Muscle of arm (tissue), 14 donors: ENCODE measurements around the gene TGDS. TPM values are rescaled to one million over a fixed set of nuclear protein-coding genes. Genes with fewer than 3 reads are reported as not detected.
"Not testable (repeated sequence)": the region's sequence is repeated elsewhere in the genome, so short reads cannot be mapped to it uniquely, and the experiment has no call there.

ENCODE experiments used
- DNase-seq: peaks from one replicate; pipeline ENCODE4 v3.0.0-alpha.2; 2013
- long read RNA-seq, 11 donors: transcript quantifications; one replicate each; lab custom pipeline, GENCODE V29; 2026
- polyA plus RNA-seq, 12 donors: library from polyadenylated mRNA; unstranded; fragments of 120-200 nt; gene quantifications; one replicate each; pipeline ENCODE4 v1.2.1, GENCODE V29; 2013; ENCODE audit not compliant: insufficient read length in 12 of 12

Gene TGDS
- polyA plus RNA-seq, result 10 to 100 TPM in 9 of 12 donors, 1 to 10 TPM in 2, not detected in 1; 8.4 to 13.9 (median 11.2) TPM
- long read RNA-seq, donor 1, partial matches to known transcripts, result 0 of 3 reads
- long read RNA-seq, donor 1, other reads (novel, unspliced or antisense), result 0 of 3 reads
- long read RNA-seq, donor 2, transcript TGDS-201 (12 exons, 1,905 nt), result major isoform, 6 of 6 reads
- long read RNA-seq, donor 2, partial matches to known transcripts, result 0 of 6 reads
- long read RNA-seq, donor 2, other reads (novel, unspliced or antisense), result 0 of 6 reads
- long read RNA-seq, donor 3, result 0 reads
- long read RNA-seq, donor 4, result 0 reads
- long read RNA-seq, donor 5, partial matches to known transcripts, result 0 of 1 reads
- long read RNA-seq, donor 5, other reads (novel, unspliced or antisense), result 0 of 1 reads
- long read RNA-seq, donor 6, partial matches to known transcripts, result 0 of 1 reads
- long read RNA-seq, donor 6, other reads (novel, unspliced or antisense), result 0 of 1 reads
- long read RNA-seq, donor 7, partial matches to known transcripts, result 0 of 2 reads
- long read RNA-seq, donor 7, other reads (novel, unspliced or antisense), result 0 of 2 reads
- long read RNA-seq, donor 8, transcript TGDS-201 (12 exons, 1,905 nt), result major isoform, 7 of 7 reads
- long read RNA-seq, donor 8, partial matches to known transcripts, result 0 of 7 reads
- long read RNA-seq, donor 8, other reads (novel, unspliced or antisense), result 0 of 7 reads
- long read RNA-seq, donor 9, partial matches to known transcripts, result 0 of 1 reads
- long read RNA-seq, donor 9, other reads (novel, unspliced or antisense), result 0 of 1 reads
- long read RNA-seq, donor 10, partial matches to known transcripts, result 0 of 2 reads
- long read RNA-seq, donor 10, other reads (novel, unspliced or antisense), result 0 of 2 reads
- long read RNA-seq, donor 11, partial matches to known transcripts, result 5 of 8 reads
- long read RNA-seq, donor 11, other reads (novel, unspliced or antisense), result 0 of 8 reads

GRCh38 chr13:94595950-94596574 lies at the start of gene TGDS:
TSS of gene TGDS (minus strand) at chr13:94596152. CDS start at chr13:94596136, 16 bp downstream.
- DNase-seq, result peak; percentile 93

GRCh38 chr13:94641409-94641941 lies 45.5 kb upstream of the TGDS start:
- peak; percentile 51 for DNase-seq

GRCh38 chr13:94640721-94641120 lies 44.8 kb upstream of the TGDS start:
- no peak for DNase-seq

DNA sequence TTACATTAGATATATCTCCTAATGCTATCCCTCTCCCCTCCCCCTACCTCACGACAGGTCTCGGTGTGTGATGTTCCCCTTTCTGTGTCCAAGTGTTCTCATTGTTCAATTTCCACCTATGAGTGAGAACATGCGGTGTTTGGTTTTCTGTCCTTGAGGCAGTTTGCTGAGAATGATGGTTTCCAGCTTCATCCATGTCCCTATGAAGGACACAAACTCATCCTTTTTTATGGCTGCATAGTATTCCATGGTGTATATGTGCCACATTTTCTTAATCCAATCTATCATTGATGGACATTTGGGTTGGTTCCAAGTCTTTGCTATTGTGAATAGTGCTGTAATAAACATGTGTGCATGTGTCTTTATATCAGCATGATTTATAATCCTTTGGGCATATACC lies 41.7 kb upstream of the TGDS start:
- DNase-seq, result not testable (repeated sequence)

DNA sequence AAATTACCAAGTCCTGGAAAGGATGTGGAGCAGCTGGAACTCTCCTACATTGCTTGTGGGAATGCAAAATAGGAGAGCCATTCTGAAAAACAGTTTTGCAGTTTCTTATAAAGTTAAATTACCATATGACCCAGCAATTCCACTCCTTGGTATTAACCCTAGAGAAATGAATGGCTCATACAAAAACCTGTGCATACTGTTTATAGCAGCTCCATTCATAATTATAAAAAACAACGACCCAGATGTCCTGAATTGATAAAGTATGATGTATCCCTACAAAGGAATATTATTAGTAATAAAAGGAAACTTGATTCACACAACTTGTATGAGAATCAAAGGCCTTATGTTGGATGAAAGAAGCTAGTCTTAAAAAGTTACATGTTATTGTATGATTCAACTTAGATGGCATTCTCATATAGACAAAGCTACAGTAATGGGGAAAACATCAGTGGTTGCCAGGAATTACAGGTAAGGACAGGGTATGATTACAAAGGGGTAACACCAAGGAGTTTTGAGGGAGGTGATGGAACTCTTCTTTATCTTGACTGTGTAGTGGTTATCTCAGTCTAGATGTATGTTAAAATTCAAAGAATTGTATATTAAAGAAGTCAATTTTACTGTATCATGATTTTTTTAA lies 41.1 kb upstream of the TGDS start:
- no peak for DNase-seq

DNA sequence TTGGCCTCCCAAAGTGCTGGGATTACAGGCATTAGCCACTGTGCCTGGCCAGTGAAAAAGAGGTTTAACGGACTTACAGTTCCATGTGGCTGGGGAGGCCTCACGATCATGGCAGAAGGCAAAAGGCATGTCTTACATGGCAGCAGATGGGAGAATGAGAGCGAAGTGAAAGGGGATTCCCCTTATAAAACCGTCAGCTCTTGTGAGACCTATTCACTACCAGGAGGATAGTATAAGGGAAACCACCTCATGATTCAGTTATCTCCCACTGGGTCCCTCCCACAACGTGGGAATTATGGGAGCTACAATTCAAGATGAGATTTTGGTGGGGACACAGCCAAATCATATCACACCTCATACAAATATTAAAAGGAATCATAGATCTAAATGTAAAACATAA lies 40.1 kb upstream of the TGDS start:
- not testable (repeated sequence) for DNase-seq

GRCh38 chr13:94632226-94632980 lies 36.5 kb upstream of the TGDS start:
- DNase-seq, result no peak

GRCh38 chr13:94630858-94631257 lies 34.9 kb upstream of the TGDS start:
- no peak for DNase-seq

DNA sequence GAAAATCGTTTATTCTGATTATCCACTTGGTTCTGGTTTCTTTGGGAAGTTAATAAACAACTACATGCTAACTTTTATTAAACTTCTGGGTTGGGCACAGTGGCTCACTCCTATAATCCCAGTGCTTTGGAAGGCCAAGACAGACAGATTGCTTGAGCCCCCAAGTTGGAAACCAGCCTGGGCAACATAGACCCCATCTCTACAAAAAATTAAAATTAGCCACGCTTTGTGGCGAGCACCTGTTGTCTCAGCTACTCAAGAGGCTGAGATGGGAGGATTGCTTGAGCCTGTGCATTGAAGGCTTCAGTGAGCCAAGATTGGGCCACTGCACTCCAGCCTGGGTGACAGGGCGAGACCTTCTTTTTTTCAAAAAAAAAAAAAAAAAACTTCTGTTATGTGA lies 27.4 kb upstream of the TGDS start:
- DNase-seq, result no peak

- DNase-seq, result no peak
Measured at GRCh38 chr13:94622344-94622743, 26.4 kb upstream of the TGDS start.

DNA sequence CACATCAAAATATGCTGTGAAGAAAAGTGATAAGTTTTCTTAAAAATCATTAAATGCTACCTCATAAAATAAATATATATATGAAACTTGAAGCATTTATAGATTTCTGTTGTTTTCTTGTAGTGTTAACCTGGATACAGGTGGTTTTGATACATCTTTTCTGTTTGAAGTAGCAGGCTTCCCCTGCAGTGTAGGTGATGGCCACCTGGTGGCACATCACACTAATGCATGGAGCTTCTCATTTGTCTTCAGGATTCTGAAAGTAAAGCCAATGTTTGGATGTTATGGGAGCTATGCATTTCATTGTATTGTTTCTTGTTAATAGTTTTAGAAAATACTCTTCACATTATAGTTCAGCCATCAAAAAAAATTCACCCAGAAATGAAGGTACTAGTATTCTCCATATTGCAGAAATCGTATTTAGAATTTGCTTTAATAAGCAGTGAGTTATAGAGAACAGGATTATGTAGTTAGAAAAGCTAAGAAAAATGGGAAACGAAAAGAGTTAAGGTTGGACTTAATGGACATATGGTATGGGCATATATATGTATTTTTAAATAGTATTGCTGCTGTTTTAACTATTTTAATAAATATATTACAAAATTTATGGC lies 24.4 kb upstream of the TGDS start:
- no peak for DNase-seq

DNA sequence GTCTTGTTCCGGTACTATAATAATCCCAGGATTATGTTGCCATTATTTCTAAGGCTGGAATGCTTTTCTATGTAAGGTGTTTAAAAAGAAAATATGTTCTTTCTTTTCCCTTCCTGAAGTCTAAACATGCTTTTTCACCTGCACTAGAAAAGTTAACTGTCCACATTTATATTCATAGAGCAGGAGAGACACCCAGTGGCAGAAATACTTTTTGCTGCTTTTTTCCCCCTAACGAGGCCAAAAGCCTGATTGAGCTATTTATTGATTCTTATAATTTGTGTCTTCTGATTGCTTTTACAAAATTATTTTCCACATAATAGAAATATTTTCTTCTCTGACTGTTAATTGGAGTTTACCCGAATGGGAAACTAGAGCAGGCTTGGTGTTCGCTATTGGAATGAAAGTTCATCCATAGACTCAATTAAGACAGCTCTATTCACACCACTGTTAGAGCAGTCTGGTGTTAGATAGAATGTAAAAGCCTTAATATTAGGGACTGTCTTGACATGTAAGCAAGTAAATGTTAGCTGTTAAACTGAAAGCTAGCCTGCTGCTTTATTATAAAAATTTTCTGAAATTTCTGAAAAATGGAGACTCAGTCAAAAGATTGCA lies 21.5 kb upstream of the TGDS start:
- DNase-seq, result peak; percentile 46

GRCh38 chr13:94613051-94613450 lies 17.1 kb upstream of the TGDS start:
- no peak for DNase-seq

DNA sequence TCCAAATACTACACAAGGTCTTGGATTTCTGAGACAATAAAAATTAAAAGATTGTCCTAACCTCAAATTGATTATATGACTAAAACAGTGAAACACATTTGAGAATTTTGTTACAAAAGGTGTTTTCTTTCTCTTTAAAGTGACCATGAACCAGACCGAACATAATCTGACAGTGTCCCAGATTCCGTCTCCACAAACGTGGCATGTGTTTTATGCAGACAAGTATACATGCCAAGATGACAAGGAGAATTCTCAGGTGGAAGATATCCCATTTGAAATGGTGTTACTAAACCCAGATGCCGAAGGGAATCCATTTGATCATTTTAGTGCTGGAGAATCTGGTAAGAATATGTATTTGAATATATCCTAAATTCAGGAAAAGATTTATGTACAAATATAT lies 16.1 kb upstream of the TGDS start:
- DNase-seq, result no peak

DNA sequence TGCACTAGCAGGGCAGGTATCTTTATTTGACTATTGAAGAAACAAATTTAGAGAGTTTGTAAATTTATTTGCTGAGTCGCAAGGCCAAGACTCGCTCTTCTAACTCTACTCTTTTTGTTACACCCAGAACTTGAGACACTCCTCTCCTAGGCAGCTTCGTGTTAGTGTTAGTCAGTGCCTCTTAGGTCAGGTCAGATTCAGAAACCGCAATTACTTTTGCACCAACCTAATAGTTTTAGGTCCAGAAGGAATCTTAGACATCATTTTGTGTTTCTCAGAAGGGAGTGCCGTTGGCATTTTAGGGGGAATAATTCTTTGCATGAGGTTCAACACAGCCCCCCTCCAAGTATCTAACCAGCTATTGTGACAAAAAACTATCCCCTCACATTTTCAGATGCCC lies 14.5 kb upstream of the TGDS start:
- no peak for DNase-seq

DNA sequence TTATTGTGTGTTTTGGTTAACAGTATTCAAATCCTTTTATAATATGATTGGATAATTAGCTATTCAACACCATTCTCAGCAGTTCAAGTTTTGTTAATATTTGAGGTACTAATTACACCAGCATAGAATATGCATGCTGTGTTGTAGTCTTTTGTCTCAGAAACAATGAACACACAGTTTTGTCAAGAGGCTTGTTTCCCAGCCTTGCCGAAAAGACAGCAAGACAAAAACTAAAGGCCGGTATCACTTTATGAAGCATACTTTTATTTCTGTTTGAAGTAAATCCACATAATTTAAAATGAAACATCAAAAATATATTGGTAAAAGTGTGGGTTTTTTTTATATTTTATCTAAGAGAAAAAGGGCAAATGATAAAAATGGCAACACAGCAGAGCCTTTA lies 13.2 kb upstream of the TGDS start:
- no peak for DNase-seq

DNA sequence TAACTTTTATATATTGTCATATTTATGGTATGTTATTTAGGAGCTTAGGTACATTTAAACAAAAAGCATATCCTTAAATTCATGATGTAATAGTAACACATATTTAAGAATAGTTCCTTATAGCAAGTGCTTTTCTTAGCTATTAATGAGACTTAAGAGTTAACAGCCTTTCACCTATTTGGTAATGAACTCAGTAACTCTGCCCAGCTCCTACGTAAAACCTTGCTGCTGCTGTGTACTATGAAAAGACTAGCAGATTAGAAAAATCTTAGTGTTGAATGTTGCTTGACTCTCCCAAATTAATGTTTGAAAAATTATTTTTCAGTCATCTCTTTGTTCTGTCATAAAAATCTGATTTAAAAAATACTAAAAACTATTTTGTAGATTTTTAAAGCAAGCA lies 12.6 kb upstream of the TGDS start:
- no peak for DNase-seq

DNA sequence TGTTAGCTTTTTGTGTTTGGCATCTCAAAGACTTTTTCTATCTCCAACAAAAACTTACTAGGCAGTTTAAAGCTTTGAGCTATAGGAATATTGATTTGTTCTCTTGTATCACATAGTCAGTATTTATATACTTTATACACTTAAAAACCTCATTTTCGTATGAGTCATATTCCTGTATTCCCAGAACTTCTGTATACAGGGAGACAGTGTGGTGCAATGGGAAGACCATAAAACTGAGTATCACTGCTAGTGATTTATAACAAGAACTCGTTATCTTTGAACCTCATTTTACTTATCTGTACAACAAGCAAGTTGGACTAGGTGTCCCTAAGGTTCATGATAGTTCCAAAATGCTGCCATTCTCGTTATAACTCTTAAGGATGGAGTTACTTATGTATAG lies 12.0 kb upstream of the TGDS start:
- no peak for DNase-seq

DNA sequence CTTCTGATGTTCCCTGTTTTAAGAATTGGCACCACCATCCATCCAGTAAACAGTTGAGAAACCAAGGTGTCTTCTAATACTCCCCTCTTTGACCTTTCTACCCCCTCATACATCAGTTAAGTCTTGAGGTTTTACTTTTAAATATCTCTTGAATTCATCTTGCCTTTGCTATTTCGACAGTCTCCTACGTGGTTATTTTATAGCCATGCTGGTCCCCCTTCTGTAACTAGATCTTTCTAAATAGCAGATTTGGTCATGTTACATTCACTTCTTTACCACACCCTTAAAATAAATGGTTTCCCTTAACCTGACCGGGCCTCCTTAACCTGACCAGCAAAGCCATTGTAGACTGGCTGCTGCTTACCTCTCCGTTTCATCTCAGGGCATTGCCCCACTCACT lies 11.1 kb upstream of the TGDS start:
- DNase-seq, result no peak

- DNase-seq, result no peak
Measured at GRCh38 chr13:94602467-94602866, 6.5 kb upstream of the TGDS start.
